Mammary epithelial cell (primary cell): ENCODE results near the gene LILRA5.

Source experiments
- EZH2 ChIP-seq: IDR thresholded peaks from 2 replicates; pipeline ENCODE4 v1.6.1; 2012; ENCODE audit warnings: low read length, inconsistent platforms, borderline replicate concordance
- TF ChIP-seq, protein P1 (sequence below), 2 donors: IDR thresholded peaks in 1 of 2; conservative IDR thresholded peaks in 1 of 2; 2 replicates each; pipeline ENCODE4 v1.5.1; 2011 to 2012; ENCODE audit warnings: inconsistent platforms in 2 of 2, low read length in 2 of 2, mild to moderate bottlenecking in 2 of 2, control low read depth in 1 of 2, low read depth in 1 of 2; ENCODE audit not compliant: insufficient read depth in 1 of 2; ENCODE audit errors: extremely low read depth in 1 of 2

DNA sequence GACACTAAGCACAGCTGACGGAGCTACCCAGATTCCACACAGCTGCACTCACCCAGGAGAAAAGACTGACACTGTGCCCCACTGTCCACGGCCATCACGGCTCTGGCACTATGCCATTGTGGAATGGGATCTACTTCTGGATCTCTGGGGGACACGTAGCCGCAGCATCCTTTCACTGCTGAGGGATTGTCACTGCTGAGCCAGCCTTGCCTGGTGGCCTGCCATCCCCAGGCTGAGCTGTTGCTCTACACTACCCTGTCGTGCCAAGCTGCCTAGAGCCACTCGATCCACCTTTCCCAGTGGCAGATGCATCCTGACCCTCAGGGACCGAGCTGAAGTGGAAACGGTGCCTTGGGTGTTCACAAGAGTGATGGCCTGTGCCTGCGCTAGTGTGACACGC is 50.9 kb downstream of the LILRA5 start:
- TF ChIP-seq, protein P1, sequence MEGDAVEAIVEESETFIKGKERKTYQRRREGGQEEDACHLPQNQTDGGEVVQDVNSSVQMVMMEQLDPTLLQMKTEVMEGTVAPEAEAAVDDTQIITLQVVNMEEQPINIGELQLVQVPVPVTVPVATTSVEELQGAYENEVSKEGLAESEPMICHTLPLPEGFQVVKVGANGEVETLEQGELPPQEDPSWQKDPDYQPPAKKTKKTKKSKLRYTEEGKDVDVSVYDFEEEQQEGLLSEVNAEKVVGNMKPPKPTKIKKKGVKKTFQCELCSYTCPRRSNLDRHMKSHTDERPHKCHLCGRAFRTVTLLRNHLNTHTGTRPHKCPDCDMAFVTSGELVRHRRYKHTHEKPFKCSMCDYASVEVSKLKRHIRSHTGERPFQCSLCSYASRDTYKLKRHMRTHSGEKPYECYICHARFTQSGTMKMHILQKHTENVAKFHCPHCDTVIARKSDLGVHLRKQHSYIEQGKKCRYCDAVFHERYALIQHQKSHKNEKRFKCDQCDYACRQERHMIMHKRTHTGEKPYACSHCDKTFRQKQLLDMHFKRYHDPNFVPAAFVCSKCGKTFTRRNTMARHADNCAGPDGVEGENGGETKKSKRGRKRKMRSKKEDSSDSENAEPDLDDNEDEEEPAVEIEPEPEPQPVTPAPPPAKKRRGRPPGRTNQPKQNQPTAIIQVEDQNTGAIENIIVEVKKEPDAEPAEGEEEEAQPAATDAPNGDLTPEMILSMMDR (conservative IDR thresholded peaks at IDR 0.05 in 1 of 2, IDR thresholded peaks at IDR 0.05 in 1 of 2; ENCODE audit: extremely low read depth in 1 of 2, insufficient read depth in 1 of 2, low read depth in 1 of 2, low read length in 2 of 2) = no peak
- TF ChIP-seq EZH2 = no peak
